A172 (cell line): ENCODE data around the gene RGL3. TPM values are rescaled to one million over a fixed set of nuclear protein-coding genes. Genes with fewer than 3 reads are reported as not detected.
"Not testable (repeated sequence)": the region's sequence is repeated elsewhere in the genome, so short reads cannot be mapped to it uniquely, and the experiment has no call there.

ENCODE experiments used
- DNase-seq: peaks from one replicate; pipeline ENCODE4 v3.0.0-alpha.2; 2015; ENCODE audit warnings: low spot score
- total RNA-seq: library from RNA; depleted of rRNA; stranded (reverse); fragments of >200 nt; shearing (Covaris generic); gene quantifications from 2 replicates; pipeline ENCODE4 v1.2.3, GENCODE V29; 2014

RGL3 gene
- total RNA-seq, 1 experiment from 2014 or later, result 4.8 TPM

DNA sequence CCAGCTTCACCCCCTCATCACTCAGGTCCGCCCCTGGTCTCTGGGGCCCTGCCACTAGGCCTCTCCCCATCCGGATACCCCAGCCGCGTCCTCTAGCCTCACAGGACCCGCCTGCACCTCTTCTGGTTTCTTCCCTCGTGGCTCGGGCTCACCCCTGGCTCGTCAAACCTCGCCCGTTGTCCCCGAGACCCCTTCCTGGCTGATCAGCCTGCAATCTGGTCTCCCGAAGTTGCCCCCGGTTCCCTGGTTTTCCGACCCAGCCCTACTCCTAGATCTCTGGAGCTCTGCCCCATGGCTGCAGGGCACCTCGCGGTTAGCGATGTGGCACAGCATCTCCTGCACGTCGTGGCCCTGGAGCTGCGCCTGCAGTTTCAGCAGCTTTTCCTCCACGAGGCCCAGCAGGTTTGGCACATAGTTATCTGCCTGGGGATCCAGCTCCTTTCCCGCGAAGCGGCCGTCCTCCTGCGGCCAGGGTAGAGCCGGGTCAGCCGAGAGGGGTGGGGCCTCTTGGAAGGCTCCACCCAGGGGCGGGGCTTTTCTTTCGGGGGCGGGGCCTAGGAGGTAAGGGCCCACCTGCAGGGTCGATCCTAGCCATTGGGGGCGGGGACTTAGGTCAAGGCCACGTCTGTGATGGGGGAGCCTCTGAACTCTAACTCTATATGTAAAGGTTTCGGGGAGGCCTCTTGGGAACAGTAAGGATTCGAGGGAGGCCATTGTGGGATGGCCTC is 2.4 kb upstream of the RGL3 start:
- no peak for DNase-seq

DNA sequence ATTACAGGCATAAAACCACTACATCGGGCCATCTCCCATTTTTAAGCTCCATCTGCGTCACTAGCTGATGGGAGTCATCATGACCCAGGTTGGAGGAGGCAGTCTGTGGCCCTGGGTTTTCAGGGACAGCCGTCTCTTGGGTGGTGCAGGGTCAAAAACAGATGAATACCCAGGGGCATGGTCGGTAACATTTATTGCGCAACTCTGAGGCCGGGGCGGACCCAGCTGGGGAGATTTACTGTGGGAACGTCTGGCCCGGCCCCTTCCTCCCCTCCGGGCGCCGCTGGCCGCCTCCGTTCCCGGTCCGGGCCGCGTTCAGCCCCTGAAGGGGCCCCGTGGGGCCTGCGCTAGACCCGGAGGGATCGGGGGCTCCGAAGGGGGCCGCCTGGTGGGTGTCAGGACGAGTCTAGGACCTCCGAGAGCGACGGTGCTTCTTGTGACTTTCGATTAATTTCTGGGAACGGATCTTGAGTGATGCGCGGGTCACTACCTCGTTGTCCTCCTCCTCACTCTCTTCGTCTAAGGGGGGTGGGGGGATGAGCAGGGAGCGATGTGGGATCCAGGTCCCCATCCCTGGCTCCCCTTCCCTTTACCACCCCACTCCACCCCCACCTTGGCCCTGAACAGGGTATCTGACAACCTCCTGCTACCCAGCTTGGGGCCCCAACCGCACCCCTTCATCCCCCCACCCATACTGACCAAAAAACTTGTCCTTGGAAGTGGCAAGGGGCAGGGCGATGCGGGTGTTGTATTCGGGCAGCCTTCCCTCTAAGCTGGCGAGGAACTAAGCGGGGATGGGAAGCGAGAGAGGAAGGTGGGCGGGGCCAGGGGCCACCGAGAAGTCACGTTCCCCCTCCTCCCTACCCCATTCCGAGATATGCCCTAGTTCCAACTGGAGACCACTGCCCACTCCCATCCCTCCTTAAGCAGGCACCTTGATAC is 1.6 kb upstream of the RGL3 start:
- DNase-seq, result no peak

DNA sequence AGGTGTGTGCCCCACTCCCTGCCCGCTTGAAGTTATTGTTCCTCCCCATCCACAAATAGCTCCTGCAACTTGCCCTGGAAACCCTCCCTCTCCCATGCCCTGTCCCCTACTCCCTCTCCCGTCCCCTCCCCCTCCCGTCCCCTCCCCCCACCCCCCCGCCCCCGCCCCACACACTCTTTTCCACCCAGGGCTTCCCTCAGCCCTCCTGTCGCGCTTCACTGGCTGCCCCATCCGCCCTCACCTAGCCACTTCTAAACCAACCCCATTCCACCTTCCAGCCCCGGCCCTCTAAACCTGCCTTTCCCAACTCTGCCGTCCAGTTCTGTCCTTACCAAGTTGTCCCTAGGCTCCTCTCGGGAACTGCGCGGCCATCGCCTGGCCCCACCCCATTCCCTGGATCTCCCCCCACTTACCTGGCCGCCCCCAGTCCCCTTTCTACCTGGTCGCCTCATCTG is 993 bp downstream of the RGL3 start:
- no peak for DNase-seq

DNA sequence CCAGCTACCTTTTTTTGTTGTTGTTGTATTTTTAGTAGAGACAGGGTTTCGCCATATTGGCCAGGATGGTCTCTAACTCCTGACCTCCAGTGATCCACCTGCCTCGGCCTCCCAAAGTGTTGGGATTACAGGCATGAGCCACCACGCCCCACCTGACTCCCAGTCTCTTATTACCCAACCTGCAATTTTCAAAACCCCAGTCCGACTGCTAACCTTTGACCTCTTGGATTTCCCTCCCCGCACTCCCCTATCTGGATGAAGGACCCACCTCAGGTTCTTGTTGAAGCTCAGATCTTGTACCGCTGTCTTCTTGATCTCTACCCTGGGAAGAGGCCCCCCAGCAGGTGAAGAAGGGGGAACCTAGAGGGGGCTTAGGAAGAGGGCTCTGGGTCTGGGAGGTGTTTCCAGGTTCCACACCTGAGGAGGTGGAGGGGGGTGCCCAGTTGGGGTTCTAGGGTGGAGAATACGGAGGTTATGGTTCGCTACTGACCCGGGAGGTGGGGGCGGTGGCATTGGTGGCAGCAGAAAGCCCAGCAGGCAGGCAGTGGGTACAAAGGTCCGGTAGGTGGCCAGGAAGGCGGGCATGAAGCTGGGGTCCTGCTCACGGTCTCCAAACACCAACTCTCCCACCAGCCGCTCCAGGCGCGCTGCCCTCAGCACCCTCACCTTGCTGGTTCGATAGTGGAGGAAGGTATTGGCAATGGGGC is 2.6 kb downstream of the RGL3 start:
- no peak for DNase-seq

DNA sequence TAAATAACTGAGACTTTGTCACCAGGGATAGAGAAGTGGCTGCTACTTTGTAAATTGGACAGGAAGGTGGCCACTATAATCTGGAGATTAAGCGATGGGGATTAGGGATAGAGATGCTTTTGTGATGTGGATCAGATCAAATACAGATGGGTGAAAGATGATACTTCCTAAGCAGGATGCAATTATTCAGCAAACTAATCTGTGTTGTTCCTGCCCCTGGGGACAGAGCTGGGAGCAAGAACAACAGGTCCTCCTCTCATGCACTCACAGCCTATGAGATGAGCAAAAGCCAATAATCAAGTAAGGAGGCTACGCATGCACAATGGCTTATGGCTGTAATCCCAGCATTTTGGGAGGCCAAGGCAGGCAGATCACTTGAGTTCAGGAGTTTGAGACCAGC is 4.6 kb downstream of the RGL3 start:
- DNase-seq, result no peak

DNA sequence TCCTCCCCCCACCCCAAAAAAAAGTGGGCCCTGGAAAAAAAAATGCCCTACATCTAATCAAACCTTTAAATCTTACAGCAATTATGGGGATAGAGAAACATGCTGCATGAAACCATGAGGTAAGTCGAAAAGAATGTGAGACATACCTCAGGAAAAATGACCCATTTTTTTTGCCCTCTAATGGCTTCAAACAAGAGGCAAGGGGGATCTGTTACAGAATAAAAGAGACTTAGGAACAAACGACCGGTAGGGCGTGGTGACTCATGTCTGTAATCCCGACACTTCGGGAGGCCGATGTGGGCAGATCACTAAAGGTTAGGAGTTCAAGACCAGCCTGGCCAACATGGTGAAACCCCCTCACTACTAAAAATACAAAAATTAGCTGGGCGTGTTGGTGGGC is 8.4 kb downstream of the RGL3 start:
- DNase-seq, result peak; percentile 78

DNA sequence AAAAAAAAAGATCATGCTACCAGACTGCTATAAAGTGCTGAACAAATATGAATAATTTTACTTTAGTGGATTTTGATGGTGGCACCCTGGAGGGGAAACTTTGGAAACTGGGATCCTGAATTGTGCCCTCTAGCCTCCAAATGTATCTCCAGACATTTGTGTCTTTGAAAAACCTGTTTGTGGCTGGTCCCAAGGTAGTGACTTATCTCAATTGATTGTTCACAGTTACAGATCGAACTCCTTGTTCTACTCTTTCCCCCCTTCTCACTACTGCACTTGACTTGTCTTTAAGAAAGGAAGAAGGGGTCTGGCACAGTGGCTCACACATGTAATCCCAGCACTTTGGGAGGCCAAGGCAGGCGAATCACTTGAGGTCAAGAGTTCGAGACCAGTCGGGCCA is 10.5 kb downstream of the RGL3 start:
- no peak for DNase-seq

DNA sequence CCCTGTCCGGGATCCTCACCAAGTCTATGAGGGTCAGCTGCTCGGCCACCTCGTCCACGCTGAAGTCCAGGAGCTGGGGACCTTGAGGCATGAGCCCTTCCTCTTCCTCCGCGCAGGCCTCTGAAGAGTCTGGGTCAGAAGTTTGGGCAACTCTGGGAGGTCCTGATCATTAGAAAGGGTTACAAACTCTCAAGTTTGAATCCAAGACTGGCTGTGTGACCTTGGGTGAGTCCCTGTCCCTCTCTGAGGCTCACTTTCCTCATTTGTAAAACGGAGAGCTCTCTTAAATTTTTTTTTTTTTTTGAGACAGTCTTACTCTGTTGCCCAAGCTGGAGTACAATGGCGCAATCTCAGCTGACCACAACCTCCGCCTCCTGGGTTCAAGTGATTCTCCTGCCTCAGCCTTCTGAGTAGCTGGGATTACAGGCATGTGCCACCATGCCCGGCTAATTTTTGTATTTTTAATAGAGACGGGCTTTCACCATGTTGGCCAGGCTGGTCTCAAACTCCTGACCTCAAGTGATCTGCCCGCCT is 12.3 kb downstream of the RGL3 start:
- not testable (repeated sequence) for DNase-seq

DNA sequence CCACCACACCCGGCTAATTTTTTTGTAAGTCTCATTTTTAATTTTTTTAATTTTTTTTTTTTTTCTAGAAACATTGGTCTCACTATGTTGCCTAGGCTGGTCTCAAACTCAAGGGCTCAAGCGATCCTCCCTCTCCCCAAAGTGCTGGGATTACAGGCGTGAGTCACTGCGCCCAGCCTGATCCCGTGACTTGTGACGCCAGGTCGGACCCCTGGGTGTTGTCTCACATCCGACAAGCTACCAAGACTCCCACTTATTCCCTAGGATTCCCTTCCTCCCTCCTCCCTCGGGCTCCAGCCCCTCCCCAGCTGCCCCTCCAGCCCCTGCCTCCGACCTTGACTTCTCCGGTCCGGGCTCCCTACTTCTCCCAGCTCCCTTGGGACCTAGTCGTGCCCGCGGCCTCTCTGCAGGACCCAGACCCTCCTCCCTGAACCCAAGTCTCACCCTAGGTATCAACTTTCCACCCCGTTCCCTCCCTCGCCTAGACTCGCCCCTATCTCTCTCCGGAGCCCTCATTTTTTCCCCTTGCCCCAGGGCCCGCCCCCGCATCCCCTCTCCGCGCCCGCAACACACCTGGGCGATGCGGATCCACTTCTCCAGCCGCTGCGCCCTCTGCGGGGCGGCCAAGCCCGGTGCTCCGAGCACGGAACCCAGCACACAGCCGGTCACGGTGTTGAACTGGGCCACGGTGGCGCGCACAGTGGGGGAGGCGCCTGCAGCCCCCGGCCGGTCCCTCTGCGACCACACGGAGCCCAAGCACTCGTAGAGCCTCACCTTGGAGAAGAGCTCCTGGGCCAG is 13.1 kb downstream of the RGL3 start:
- no peak for DNase-seq

DNA sequence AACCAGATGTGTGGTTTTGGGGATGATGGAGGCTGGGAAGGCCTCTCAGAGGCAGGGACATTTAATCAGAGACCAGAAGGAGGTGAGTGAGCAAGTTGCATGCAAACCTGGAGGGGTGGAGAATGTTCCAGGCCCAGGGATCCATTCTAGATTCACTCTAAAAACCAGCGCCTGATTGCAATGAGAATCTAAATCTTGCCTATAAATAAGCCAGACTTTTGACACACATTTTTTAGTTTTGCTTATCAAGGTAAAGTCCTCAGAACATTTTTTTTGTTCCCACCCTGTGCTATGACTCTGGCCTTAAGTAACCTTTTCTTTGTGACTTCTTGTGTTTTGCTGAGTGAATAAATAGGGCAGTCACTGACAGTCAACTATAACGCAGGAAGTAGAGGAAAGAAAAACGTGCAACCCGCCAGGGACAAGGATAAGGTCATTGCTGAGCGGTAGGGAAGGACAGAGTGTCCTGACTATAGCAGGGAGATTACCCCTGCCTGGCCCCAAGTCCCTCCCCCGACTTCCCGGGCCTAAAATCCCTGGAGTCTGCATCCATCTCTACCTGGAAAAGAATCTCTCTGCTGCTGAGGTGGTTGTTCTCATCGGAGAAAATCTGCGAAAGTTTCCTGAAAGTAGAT is 14.4 kb downstream of the RGL3 start:
- DNase-seq, result no peak

DNA sequence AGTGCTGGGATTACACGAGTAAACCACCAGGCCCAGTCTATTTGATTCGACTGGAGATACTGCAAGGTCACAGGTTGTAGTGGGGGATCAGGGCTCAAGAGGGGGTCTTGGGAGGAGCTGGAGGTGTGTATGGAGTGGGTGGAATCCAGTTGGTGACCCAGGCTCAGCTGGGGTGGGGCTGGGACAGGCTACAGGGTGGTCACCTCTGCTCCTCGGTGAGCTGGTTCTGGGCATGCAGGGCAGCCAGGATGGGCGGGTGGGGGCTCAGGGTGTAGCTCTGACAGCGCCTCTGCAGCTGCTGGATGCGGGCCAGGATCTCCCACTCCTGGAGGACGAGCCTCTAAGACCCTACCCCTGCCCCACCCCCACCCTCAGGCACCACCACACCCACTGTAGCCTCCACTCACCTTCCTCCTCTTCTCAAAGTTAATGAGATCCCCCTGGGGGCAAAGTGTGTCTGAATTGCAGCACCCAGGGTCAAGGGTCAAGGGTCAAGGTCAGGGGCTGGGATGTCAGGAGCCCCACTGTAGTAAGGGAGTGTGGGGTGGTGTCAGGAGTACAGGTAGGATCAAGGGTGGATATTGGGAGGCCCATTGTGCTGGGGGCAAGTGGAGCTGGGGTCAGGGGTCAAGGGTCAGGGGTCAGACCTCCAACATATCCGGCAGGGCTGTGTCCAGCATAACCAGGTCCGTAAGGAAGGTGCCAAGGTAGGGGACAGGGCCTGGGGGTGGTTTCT is 17.1 kb downstream of the RGL3 start:
- DNase-seq, result no peak

DNA sequence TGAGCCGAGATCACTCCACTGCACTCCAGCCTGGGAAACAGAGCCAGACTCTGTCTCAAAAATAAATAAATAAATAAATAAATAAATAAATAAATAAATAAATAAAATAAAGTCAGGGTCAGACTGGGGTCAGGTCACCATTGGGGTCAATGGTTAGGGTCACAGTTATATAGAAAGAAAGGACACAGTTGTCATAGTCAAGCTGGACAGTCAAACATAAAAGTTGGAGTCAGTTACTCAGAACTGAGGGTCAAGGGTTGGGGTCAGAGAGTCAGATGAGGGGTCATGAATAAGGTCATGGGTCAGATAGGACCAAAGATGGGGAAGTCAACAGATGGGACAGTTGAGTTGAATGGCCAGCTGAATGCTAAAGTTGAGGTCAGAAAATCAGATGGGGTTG is 18.3 kb downstream of the RGL3 start:
- DNase-seq, result no peak

DNA sequence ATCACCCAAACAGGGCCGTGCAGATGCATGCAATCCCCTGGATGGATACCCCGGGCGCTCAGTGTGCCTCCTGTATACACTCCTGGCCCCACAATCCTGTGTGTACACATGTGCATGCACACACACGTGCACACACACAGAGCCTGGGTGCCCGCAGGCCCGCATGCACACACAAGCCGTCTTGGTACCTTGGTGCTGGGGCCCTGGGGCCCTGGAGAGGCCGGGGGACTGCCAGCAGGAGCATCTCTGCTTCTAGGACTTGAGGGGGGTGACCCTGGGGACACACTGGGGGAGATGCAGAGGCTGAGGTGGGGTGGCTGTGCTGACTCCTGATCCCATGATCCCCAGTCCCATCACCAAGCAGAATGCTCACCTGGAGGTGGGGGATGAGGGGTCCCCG is 19.4 kb downstream of the RGL3 start:
- DNase-seq, result no peak

DNA sequence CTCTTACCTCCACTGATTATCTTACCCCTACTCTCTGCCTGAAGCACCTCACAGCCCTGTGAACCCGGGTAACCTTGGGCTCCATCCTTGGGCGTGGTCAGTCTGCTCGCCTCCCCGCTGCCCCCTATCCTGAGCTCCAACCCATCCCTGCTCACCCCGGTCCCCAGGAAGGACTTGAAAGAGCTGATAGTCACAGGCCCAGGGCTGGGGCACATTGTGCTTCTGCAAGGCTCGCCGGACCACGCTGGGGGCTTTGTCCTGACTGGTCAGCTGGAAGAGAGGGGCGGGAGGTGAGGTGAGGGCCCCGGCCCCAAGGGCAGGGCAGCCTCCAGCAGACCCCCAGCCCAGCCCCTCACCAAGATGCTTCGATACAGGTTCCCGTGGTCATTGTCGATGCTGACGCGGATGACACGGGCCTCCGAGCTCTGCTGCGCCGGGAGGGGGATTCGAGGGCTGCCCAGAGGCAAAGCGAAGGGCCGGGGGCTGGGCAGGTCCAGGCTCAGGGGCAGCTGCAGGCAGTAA is 22.0 kb downstream of the RGL3 start:
- no peak for DNase-seq

DNA sequence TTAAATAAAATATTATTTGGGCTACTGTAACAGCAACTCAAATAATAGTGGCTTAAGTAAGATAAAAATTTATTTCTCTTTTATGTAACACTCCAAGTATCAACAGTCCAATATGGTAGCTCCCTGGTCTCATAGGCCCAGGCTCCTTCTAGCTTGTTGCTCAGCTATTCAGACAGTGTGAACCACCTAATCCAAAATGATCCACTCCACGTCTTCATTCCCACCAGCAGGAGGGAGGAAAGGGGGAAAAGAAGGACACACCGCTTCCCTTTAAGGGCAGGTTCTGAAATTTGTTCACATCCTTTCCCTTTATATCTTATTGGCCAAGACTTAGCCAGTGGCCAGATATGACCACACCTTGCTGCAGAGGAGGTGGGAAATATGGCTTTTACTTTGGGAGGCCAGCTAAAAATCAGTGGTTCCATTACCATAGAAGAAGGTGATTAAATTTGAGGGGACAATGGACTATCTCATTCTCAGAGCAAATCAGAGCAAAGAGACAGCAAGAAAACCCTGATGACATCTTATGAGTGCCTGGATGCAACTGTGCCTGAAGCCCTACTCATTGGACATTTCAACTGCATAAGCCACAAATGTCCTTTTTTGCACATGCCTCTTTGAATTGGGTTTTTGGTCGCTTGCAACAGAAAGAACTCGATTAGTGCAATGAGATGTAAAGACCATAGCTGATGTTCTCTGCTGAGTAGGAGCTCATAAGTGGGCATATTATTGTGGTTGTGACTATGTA is 28.0 kb downstream of the RGL3 start:
- no peak for DNase-seq

DNA sequence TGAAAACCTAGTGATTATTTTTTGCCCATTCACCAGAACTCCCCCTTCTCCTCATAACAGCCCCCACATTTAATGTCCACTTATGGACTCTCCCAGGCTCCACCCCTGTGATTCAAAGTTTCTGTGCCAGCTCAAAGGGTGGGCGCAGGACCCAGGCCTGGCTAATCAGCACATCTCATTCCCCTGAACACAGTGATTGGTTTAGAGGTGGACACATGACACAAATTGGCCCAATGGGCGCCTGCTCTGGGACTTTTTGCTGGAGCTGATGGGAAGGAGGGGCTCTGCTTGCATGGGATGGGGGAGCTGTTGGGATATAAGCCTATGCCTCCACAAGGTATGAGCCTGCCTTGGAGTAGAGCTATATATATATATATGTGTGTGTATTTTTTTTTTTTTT is 28.8 kb downstream of the RGL3 start:
- no peak for DNase-seq

DNA sequence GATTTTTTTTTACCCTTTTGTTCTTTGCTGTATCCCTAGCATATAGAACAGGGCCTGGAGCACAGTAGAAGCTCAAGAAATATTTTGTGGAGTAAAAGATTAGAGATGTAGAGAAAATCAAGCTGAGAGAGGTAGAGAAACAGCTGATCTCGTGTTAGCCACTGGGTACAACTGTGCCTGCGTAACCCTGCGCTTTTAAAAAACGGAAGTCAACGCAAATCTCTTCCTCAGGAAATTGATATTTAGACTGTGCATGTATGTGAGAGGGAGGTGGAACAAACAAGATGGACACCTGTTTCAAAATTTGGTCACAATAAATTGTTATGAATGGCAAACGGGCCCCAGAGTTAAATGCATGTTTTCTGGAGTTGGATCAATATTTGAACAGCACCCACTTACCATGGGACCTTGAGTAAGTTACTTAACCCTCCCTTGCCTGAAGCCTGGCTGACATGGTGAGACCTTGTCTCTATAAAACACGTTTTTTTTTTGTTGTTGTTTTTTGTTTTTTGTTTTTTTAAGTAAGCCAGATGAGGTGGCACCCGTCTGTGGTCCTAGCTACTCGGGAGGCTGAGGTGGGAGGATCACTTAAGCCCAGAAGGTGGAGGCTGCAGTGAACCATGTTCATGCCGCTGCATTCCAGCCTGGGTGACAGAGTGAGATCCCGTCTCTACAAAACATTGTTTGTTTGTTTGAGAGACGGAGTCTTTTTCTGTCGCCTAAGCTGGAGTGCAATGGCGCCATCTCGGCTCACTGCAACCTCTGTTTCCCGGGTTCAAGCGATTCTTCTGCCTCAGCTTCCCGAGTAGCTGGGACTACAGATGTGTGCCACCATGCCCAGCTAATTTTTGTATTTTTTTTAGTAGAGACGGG is 31.7 kb downstream of the RGL3 start:
- DNase-seq, result no peak

DNA sequence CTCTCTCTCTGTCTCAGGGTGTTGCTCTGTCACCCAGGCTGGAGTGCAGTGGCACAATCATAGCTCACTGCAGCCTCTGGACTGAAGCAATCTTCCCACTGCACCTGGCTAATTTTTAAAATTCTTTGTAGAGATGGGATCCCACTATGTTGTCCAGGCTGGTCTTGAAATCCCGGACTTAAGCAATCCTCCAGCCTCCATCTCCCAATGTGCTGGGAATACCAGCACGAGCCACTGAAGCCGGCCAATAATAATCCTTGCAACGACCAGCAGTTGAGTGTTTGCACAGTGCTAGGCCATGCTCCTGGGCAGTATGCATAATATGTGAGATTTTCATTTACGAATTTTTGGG is 34.4 kb downstream of the RGL3 start:
- DNase-seq, result no peak
